Breast epithelium (tissue), 3 donors: ENCODE results near the gene SH3D19.

Experiments
- POLR2A ChIP-seq: fragments of 450-650 bp; IDR thresholded peaks from one replicate; pipeline ENCODE4 v1.6.1; 2016; ENCODE audit warnings: antibody characterized with exemption, mild to moderate bottlenecking, moderate library complexity
- POLR2AphosphoS5 ChIP-seq, 3 donors: sonication (generic); formaldehyde crosslinking; IDR thresholded peaks; one replicate each; pipeline ENCODE4 v1.6.1; 2017; ENCODE audit warnings: antibody characterized with exemption in 3 of 3
- TF ChIP-seq, protein P1 (sequence below), 3 donors: fragments of 450-650 bp; IDR thresholded peaks; one replicate each; pipeline ENCODE4 v1.5.1; 2016 to 2017; ENCODE audit warnings: antibody characterized with exemption in 3 of 3, mild to moderate bottlenecking in 3 of 3, moderate library complexity in 3 of 3

DNA sequence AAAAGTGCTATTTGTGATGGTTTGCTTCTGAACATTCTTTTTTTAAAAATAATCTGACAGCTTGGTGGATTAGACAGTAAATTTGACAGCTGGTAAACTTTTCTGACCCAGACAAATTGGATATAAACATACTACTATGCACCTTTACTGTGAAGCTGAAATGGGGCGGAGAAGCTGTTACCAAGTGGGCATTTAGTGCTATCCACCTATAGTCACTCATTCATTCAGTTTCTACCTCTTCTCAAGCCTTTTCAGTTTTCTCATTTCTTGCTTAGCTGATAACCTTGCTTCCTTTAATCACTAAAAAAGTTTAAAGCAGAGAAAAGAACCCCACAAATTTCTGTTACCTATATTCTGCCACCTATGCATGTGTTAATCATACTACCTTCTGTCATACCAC, 220.8 kb downstream of the SH3D19 start:
- TF ChIP-seq POLR2AphosphoS5 (IDR thresholded peaks at IDR 0.05) (no peak), POLR2A (no peak)
- TF ChIP-seq, protein P1, sequence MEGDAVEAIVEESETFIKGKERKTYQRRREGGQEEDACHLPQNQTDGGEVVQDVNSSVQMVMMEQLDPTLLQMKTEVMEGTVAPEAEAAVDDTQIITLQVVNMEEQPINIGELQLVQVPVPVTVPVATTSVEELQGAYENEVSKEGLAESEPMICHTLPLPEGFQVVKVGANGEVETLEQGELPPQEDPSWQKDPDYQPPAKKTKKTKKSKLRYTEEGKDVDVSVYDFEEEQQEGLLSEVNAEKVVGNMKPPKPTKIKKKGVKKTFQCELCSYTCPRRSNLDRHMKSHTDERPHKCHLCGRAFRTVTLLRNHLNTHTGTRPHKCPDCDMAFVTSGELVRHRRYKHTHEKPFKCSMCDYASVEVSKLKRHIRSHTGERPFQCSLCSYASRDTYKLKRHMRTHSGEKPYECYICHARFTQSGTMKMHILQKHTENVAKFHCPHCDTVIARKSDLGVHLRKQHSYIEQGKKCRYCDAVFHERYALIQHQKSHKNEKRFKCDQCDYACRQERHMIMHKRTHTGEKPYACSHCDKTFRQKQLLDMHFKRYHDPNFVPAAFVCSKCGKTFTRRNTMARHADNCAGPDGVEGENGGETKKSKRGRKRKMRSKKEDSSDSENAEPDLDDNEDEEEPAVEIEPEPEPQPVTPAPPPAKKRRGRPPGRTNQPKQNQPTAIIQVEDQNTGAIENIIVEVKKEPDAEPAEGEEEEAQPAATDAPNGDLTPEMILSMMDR (IDR thresholded peaks at IDR 0.05): no peak
